ENCODE measurements around the gene UPF3B. TPM values are rescaled to one million over a fixed set of nuclear protein-coding genes. Genes with fewer than 3 reads are reported as not detected.
A peak's percentile ranks its signal among the peaks of the same experiment; 100 is the strongest.

UPF3B gene
- total and polyA plus RNA-seq, 9 of the 15 experiments (the other 6 are each of a cell fraction or from before 2014, with no cell fraction given), result 17.6 to 57.0 (median 32.3) TPM

DNA sequence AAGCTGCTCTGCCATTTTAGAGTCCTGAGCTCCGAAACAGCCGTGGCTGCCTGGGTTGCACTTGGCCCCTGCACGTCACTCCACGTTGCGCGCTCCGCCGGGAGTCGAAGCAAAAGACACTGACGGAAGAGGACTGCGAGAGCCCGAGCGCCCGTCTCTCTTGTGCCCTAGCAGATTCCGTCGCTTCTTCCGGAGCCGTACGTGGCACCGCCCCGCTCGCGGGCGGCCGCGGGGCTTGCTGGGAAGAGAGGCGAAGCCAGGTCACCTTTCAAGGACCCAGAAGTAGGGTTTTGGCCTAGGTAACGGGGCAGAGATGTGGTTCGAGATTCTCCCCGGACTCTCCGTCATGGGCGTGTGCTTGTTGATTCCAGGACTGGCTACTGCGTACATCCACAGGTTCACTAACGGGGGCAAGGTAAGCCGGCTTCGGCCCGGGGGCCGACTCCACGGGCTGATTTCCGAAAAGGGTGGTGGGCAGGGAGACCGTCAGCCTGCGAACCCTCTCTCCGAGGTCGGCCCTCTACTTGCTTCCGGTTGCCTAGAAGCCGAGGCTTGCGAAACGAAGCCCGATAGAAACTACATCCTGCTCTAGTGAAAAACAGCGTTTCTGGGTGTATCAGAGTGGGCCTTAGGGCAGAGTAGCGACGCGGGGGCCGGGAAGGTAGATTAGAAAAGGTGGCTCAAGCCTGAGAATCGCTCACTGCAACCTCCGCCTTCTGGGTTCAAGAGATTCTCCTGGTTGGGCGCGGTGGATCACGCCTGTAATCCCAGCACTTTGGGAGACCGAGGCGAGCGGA, 19.0 kb upstream of the UPF3B start, which contains the start of the genes NDUFA1 and RNF113A (continued):
- TF ChIP-seq, protein P1, sequence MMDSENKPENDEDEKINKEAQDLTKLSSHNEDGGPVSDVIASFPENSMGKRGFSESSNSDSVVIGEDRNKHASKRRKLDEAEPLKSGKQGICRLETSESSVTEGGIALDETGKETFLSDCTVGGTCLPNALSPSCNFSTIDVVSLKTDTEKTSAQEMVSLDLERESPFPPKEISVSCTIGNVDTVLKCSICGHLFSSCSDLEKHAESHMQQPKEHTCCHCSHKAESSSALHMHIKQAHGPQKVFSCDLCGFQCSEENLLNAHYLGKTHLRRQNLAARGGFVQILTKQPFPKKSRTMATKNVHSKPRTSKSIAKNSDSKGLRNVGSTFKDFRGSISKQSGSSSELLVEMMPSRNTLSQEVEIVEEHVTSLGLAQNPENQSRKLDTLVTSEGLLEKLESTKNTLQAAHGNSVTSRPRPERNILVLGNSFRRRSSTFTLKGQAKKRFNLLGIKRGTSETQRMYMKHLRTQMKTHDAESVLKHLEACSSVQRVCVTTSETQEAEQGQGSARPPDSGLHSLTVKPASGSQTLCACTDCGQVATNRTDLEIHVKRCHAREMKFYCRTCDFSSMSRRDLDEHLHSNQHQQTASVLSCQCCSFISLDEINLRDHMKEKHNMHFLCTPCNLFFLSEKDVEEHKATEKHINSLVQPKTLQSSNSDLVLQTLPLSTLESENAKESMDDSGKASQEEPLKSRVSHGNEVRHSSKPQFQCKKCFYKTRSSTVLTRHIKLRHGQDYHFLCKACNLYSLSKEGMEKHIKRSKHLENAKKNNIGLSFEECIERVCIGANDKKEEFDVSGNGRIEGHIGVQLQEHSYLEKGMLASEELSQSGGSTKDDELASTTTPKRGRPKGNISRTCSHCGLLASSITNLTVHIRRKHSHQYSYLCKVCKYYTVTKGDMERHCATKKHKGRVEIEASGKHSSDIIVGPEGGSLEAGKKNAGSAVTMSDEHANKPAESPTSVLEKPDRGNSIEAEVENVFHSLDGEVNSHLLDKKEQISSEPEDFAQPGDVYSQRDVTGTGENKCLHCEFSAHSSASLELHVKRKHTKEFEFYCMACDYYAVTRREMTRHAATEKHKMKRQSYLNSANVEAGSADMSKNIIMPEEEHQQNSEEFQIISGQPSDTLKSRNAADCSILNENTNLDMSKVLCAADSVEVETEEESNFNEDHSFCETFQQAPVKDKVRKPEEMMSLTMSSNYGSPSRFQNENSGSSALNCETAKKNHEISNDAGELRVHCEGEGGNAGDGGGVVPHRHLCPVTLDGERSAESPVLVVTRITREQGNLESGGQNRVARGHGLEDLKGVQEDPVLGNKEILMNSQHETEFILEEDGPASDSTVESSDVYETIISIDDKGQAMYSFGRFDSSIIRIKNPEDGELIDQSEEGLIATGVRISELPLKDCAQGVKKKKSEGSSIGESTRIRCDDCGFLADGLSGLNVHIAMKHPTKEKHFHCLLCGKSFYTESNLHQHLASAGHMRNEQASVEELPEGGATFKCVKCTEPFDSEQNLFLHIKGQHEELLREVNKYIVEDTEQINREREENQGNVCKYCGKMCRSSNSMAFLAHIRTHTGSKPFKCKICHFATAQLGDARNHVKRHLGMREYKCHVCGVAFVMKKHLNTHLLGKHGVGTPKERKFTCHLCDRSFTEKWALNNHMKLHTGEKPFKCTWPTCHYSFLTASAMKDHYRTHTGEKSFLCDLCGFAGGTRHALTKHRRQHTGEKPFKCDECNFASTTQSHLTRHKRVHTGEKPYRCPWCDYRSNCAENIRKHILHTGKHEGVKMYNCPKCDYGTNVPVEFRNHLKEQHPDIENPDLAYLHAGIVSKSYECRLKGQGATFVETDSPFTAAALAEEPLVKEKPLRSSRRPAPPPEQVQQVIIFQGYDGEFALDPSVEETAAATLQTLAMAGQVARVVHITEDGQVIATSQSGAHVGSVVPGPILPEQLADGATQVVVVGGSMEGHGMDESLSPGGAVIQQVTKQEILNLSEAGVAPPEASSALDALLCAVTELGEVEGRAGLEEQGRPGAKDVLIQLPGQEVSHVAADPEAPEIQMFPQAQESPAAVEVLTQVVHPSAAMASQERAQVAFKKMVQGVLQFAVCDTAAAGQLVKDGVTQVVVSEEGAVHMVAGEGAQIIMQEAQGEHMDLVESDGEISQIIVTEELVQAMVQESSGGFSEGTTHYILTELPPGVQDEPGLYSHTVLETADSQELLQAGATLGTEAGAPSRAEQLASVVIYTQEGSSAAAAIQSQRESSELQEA (IDR thresholded peaks at IDR 0.05; ENCODE audit: low read depth), result peak; percentile 92
- TF ChIP-seq MEF2A (IDR thresholded peaks at IDR 0.05; ENCODE audit: control insufficient read depth, low read depth, low read length) (no peak), ZKSCAN8 (CRISPR knock-in tag; IDR thresholded peaks at IDR 0.05) (no peak), MXI1 (IDR thresholded peaks at IDR 0.05; ENCODE audit: low read depth, low read length) (peak; percentile 38; the same call in 1 of the 2 replicates), GTF2A2 (tag; IDR thresholded peaks at IDR 0.05) (no peak), MEF2D (tag; conservative IDR thresholded peaks at IDR 0.05; ENCODE audit: low read depth) (no peak), ZNF212 (CRISPR knock-in tag; IDR thresholded peaks at IDR 0.05) (no peak), RB1 (IDR thresholded peaks at IDR 0.05; ENCODE audit: low read depth) (0 out of 2 replicates have a peak, but pooled peaks have one; percentile 34), ZNF121 (CRISPR knock-in tag; conservative IDR thresholded peaks at IDR 0.05) (no peak)
- TF ChIP-seq, protein P2, sequence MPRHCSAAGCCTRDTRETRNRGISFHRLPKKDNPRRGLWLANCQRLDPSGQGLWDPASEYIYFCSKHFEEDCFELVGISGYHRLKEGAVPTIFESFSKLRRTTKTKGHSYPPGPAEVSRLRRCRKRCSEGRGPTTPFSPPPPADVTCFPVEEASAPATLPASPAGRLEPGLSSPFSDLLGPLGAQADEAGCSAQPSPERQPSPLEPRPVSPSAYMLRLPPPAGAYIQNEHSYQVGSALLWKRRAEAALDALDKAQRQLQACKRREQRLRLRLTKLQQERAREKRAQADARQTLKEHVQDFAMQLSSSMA (CRISPR knock-in tag; IDR thresholded peaks at IDR 0.05), result peak; percentile 97
- TF ChIP-seq, protein P3, sequence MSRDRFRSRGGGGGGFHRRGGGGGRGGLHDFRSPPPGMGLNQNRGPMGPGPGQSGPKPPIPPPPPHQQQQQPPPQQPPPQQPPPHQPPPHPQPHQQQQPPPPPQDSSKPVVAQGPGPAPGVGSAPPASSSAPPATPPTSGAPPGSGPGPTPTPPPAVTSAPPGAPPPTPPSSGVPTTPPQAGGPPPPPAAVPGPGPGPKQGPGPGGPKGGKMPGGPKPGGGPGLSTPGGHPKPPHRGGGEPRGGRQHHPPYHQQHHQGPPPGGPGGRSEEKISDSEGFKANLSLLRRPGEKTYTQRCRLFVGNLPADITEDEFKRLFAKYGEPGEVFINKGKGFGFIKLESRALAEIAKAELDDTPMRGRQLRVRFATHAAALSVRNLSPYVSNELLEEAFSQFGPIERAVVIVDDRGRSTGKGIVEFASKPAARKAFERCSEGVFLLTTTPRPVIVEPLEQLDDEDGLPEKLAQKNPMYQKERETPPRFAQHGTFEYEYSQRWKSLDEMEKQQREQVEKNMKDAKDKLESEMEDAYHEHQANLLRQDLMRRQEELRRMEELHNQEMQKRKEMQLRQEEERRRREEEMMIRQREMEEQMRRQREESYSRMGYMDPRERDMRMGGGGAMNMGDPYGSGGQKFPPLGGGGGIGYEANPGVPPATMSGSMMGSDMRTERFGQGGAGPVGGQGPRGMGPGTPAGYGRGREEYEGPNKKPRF (IDR thresholded peaks at IDR 0.05; ENCODE audit: low read depth, low read length), result no peak
